ENCODE measurements around the gene SLC10A6.

DNA sequence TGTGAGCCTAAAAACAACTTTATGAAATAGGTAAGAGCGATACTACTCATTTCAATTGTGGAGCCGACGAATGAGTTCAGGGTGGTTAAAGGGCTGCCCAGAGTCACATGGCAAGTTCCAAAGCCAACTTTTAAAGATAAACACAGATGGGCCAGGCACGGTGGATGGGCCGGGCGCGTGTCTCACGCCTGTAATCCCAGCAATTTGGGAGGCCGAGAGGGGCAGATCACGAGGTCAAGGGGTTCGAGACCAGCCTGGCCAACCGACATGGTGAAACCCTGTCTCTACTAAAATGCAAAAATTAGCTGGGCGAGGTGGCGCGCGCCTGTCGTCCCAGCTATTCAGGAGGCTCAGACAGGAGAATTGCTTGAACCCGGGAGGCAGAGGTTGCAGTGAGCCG lies 44.0 kb upstream of the SLC10A6 start:
- no peak for TF ChIP-seq ESRRA (IDR thresholded peaks at IDR 0.05; ENCODE audit: low read length)
- TF ChIP-seq FOXM1 (IDR thresholded peaks at IDR 0.05; ENCODE audit: low read depth, low read length): no peak
- no peak for TF ChIP-seq CTCF (IDR thresholded peaks at IDR 0.05 in 2 of 3, conservative IDR thresholded peaks at IDR 0.05 in 1 of 3; ENCODE audit: control insufficient read depth in 2 of 3, extremely low read depth in 1 of 3, insufficient read depth in 1 of 3, low read depth in 3 of 3, low read length in 3 of 3)
- TF ChIP-seq EP300 (IDR thresholded peaks at IDR 0.05; ENCODE audit: borderline replicate concordance in 1 of 2, control insufficient read depth in 1 of 2, low read depth in 2 of 2, low read length in 2 of 2): no peak
